ENCODE results near the gene VWA2. TPM values are rescaled to one million over a fixed set of nuclear protein-coding genes. Genes with fewer than 3 reads are reported as not detected.

The VWA2 gene
- total RNA-seq, 1 experiment from 2014 or later: 1.6 TPM

DNA sequence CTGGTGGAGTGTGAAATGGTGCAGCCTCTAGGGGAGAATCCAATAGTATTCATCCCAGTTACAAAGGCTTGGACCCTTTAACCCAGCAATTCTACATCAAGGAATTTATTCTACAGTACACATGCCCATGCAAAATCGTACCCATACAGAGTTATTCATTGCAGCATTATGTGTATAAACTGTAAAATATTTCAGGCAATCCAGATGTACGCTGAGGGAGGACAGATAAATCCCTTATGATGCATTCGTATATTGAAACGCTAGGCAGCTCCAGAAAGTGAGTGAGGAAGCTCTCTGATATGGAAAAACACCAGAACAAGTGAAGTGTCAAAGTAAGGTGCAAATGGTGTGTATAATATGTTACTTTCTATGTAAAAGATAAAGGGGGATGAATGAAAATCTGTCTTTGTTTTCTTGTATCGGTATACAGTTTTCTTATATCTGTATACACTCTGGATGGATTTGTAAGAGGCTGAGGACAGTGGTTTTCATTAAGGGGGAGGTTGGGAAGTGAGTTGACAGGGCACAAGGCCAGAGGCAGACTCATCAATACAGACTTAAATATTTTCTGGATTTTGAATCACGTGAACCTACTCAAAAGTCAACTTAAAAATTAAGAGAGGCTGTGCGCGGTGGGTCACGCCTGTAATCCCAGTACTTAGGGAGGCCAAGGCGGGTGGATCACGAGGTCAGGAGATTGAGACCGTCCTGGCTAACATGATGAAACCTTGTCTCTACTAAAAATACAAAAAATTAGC is 17.1 kb downstream of the VWA2 start:
- no peak overlapping the region for H3K27ac Mint-ChIP-seq
- peaks cover 9 to 18% (median 14%) of the 10 kb centered on the region in 3 experiments for H3K36me3 Mint-ChIP-seq (ENCODE audit: insufficient read depth in 1 of 3, low read depth in 3 of 3)
- H3K4ac ChIP-seq (ENCODE audit: low read depth, low read length): no peak overlapping the region
- H3K9me3 ChIP-seq (ENCODE audit: control insufficient read depth, low read depth, low read length): no peaks in the 10 kb centered on the region
- H4K5ac ChIP-seq (ENCODE audit: insufficient read length, low read depth, low read length): no peak overlapping the region
- H2BK12ac ChIP-seq (ENCODE audit: insufficient read length, low read depth, low read length): no peak overlapping the region
- no peak overlapping the region for H3K4me2 ChIP-seq (ENCODE audit: insufficient read depth, insufficient read length, low read length)
- H2BK120ac ChIP-seq (ENCODE audit: low read depth, low read length, poor library complexity, severe bottlenecking): no peak overlapping the region
- no peak overlapping the region for H3K23ac ChIP-seq (ENCODE audit: insufficient read length, low read depth, low read length)
- H3K9ac ChIP-seq (ENCODE audit: extremely low read depth, insufficient read length, low read length): no peak overlapping the region
- TF ChIP-seq, protein P1, sequence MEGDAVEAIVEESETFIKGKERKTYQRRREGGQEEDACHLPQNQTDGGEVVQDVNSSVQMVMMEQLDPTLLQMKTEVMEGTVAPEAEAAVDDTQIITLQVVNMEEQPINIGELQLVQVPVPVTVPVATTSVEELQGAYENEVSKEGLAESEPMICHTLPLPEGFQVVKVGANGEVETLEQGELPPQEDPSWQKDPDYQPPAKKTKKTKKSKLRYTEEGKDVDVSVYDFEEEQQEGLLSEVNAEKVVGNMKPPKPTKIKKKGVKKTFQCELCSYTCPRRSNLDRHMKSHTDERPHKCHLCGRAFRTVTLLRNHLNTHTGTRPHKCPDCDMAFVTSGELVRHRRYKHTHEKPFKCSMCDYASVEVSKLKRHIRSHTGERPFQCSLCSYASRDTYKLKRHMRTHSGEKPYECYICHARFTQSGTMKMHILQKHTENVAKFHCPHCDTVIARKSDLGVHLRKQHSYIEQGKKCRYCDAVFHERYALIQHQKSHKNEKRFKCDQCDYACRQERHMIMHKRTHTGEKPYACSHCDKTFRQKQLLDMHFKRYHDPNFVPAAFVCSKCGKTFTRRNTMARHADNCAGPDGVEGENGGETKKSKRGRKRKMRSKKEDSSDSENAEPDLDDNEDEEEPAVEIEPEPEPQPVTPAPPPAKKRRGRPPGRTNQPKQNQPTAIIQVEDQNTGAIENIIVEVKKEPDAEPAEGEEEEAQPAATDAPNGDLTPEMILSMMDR (conservative IDR thresholded peaks at IDR 0.05): no peak
- no peak overlapping the region for H3K27ac ChIP-seq (ENCODE audit: insufficient read length, low read depth, low read length)
- H3K4me3 Mint-ChIP-seq: no peak overlapping the region
- no peaks in the 10 kb centered on the region for H3K27me3 ChIP-seq (ENCODE audit: insufficient read depth, low read length)
- WGBS (ENCODE audit: extremely low coverage, insufficient read length, low lambda C conversion rate): no CpG with 5 or more reads among the region's 12 CpGs
- peaks cover 11 to 13% of the 10 kb centered on the region in 2 experiments for H3K9me3 Mint-ChIP-seq
- no peak overlapping the region for H3T11ph ChIP-seq (ENCODE audit: low read length)
- no peaks in the 10 kb centered on the region for H3K23me2 ChIP-seq (ENCODE audit: insufficient read length, low read depth, low read length, poor library complexity, severe bottlenecking)
- H4K8ac ChIP-seq (replicated peaks; ENCODE audit: insufficient read length, low read depth, low read length): no peak overlapping the region
- H3K56ac ChIP-seq (ENCODE audit: insufficient read length, low read depth, low read length): no peak overlapping the region
- no peaks in the 10 kb centered on the region for H3K79me1 ChIP-seq (ENCODE audit: insufficient read depth, low read depth, low read length, poor library complexity, severe bottlenecking)
- no peaks in the 10 kb centered on the region for H3K79me2 ChIP-seq (ENCODE audit: insufficient read depth, low read length)
- H3K4me1 Mint-ChIP-seq: peaks cover 6 to 12% of the 10 kb centered on the region in 2 experiments; a peak in 3 of 4 replicates
- no peak overlapping the region for H4K91ac ChIP-seq (ENCODE audit: insufficient read length, low read depth, low read length)
- H3K18ac ChIP-seq (ENCODE audit: insufficient read length, low read depth, low read length): no peak overlapping the region
- H2AK5ac ChIP-seq (ENCODE audit: insufficient read length, low read length): no peak overlapping the region
- DNase-seq: no peak
- no peak overlapping the region for H2AFZ ChIP-seq (ENCODE audit: low read length)
- no peaks in the 10 kb centered on the region for H3K4me1 ChIP-seq (ENCODE audit: insufficient read depth, low read length)
- H3K14ac ChIP-seq (ENCODE audit: insufficient read depth, low read length): no peak overlapping the region
- no peak overlapping the region for H2BK20ac ChIP-seq (ENCODE audit: low read depth, low read length, poor library complexity, severe bottlenecking)
- H3K27me3 Mint-ChIP-seq (ENCODE audit: low read depth): no peaks in the 10 kb centered on the region; the same call in 1 of the 2 replicates
- H2BK5ac ChIP-seq (ENCODE audit: insufficient read length, low read length): no peak overlapping the region
- H4K20me1 ChIP-seq (ENCODE audit: control insufficient read depth, insufficient read depth, insufficient read length): no peaks in the 10 kb centered on the region
- no peak overlapping the region for H2BK15ac ChIP-seq (ENCODE audit: low read depth, low read length)
